ENCODE measurements around the gene GLP2R.
"Not testable (repeated sequence)": the region's sequence is repeated elsewhere in the genome, so short reads cannot be mapped to it uniquely, and the experiment has no call there.

- TF ChIP-seq CTCF, POLR2A (IDR thresholded peaks at IDR 0.05): not testable (repeated sequence)
Observed at GRCh38 chr17:9783465-9783864, 42.3 kb upstream of the GLP2R start.
